Activated CD4-positive, CD25-positive, alpha-beta regulatory T cell treated with anti-CD3 and anti-CD28 coated beads, Interleukin-2, amount 50 U/mL, for 24 hours (primary cell): Measurements from ENCODE around the gene RALB.
A peak's percentile ranks its signal among the peaks of the same experiment; 100 is the strongest.
"Not testable (repeated sequence)": the region's sequence is repeated elsewhere in the genome, so short reads cannot be mapped to it uniquely, and the experiment has no call there.

Experiments used
- ATAC-seq, 2 donors: fragments of 150-1000 bp; cut with Tn5 transposase; one replicate each; pipeline ENCODE4 v1.10.0; 2021; ENCODE audit warnings: mild to moderate bottlenecking in 1 of 2, moderate library complexity in 1 of 2

Gene RALB

GRCh38 chr2:120243875-120244553 lies 8.6 kb upstream of the RALB start:
- ATAC-seq = no peak

GRCh38 chr2:120244656-120245519 lies 7.8 kb upstream of the RALB start:
- ATAC-seq = no peak

- ATAC-seq = no peak
These were observed 6.9 kb upstream of the RALB start for GRCh38 chr2:120245520-120246332.

- ATAC-seq = no peak
These were observed 5.9 kb upstream of the RALB start for GRCh38 chr2:120246546-120247300.

GRCh38 chr2:120247851-120248250 lies 4.8 kb upstream of the RALB start:
- no peak for ATAC-seq

GRCh38 chr2:120250640-120251039 lies 2.0 kb upstream of the RALB start:
- ATAC-seq = no peak

- no peak for ATAC-seq
These were observed 1.6 kb upstream of the RALB start for GRCh38 chr2:120251078-120251477.

- ATAC-seq = no peak
These were observed 800 bp upstream of the RALB start for GRCh38 chr2:120251880-120252224.

GRCh38 chr2:120253021-120253882 lies 600 bp downstream of the RALB start:
- peak; percentile 32 to 34 for ATAC-seq

GRCh38 chr2:120254178-120254577 lies 1.5 kb downstream of the RALB start:
- no peak for ATAC-seq

- ATAC-seq = no peak
These were observed 2.4 kb downstream of the RALB start for GRCh38 chr2:120255071-120255470.

- no peak for ATAC-seq
These were observed 3.5 kb downstream of the RALB start for GRCh38 chr2:120255986-120256650.

- no peak for ATAC-seq
These were observed 4.0 kb downstream of the RALB start for GRCh38 chr2:120256651-120257000.

GRCh38 chr2:120257522-120257921 lies 4.9 kb downstream of the RALB start:
- no peak for ATAC-seq

GRCh38 chr2:120258196-120258595 lies 5.5 kb downstream of the RALB start:
- no peak for ATAC-seq

- ATAC-seq = not testable (repeated sequence)
These were observed 7.3 kb downstream of the RALB start for GRCh38 chr2:120259939-120260338.

- ATAC-seq = no peak
These were observed 8.1 kb downstream of the RALB start for GRCh38 chr2:120260736-120261135.

- peak; percentile 95 to 97 for ATAC-seq
These were observed 8.8 kb downstream of the RALB start for GRCh38 chr2:120261387-120262006.

- ATAC-seq = no peak
These were observed 9.5 kb downstream of the RALB start for GRCh38 chr2:120262150-120262549.

GRCh38 chr2:120262761-120263428 lies 10.2 kb downstream of the RALB start:
- no peak for ATAC-seq
